GM15510 (cell line): ENCODE measurements around the gene TFB1M.

Experiments
- POLR2A ChIP-seq: IDR thresholded peaks from 3 replicates; pipeline ENCODE4 v1.6.1; 2011; ENCODE audit warnings: borderline replicate concordance; ENCODE audit not compliant: insufficient read length; ENCODE audit errors: extremely low read depth

Gene TFB1M

DNA sequence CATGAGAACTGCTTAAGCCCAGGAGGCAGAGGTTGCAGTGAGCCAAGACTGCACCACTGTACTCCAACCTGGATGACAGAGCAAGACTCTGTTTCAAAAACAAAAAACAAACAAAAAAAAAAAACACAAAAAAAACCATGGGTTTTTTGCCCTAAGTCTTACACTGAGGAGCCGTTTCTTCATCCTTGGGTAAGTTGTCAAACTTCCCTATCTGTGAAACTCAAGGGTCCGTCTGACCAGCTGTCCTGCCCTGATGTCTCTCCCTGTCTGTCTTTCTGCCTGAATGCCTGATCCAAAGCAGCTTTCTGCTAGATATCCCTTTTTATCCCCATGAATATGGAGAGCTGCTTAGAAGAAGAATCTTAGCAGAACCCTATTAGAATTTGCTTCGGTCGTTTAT, 91.8 kb downstream of the TFB1M start:
- TF ChIP-seq POLR2A = no peak

DNA sequence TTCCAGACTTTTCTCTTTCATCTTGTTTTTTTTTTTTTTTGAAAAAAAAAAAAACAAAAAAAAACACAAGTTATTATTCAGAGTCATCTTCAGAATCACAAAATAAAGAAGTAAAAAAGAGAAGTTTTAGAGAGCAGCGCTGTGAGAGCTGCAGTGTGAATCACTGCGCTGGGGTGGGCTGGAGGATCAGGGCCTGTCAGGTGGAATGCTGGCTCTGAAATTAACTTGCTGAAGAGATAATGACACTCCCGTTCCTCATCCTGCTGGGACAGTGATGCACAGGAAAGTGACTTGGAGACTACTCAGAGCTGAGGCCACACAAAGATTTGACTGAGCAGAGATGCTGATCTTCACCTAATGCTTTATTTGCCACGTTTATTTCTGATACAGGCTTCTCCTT, 93.2 kb downstream of the TFB1M start:
- TF ChIP-seq POLR2A = no peak

DNA sequence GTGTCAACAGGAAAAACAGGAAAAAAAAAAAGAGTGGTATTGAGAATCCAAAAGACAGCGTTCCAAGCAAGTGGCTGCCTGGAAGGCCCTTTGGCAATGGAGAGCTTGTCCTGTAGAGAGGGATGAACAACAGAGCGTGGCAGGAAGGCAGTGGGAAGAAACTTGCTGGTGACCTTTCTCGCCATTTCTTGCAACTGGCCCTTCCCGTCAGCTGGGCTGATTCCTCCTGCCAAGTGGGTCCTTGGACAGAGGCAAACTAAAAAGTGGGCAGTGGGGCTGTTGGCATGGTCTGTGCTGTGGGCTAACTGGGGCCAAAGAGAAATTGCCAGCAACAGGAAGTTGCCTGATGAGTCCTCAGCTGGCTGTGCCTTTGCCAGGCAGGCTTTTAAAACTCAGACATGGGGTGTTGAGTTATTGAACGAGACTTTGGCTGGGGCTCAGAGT, 94.4 kb downstream of the TFB1M start:
- TF ChIP-seq POLR2A = no peak

DNA sequence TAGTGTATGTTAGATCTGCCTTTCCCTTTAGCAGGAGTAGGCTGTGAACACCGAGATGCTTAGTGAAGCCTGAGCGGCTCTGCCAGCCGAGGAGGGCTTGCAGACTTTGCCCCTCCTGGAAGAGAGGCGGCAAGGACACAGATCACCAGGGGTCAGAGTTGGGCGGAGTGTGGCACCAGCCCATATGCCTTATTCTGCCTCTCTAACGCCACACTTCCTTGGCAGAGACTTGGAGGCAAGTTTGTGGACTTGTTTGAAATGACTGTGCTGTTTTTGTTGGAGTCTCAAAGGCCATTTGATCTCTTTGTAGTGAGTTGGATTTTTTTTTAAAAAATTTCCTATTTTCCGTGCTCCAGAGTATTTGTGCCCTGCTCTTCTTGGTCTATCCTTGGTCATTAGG, 95.0 kb downstream of the TFB1M start:
- TF ChIP-seq POLR2A = no peak

DNA sequence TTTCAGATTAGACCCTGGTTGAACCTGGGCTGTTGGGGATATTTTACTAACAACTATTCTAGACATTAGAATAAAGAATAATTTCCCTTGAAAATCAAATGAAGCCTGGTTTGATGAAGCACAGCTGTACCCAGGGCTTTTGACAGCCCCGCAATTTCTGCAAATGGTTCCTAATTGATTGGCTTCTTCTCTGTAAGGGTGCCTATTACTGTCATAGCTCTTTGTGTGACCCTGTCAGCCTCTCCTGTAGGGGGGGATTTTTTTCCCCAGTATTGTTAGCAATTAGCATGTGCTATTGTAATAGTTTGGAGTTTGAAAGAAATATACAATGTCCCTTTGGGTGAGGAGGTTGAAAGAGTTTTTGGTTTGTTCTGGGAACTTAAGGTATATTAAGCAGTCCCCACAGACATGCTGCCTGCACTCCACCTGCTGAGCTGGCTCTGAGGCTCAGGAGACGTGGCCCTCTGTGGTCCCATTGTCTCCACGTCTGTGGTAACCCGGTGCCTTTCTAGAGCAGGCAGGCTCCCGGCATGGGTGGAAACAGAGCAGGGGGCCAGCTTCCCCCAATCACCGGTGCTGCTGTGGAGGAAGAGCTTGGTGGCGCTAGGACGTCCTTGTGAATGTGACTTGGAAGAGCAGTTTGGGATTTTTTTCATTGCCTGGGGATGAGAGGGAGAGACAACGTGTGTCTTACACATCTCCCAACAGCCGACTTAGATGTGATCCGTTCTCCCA, 97.8 kb downstream of the TFB1M start:
- TF ChIP-seq POLR2A = no peak

DNA sequence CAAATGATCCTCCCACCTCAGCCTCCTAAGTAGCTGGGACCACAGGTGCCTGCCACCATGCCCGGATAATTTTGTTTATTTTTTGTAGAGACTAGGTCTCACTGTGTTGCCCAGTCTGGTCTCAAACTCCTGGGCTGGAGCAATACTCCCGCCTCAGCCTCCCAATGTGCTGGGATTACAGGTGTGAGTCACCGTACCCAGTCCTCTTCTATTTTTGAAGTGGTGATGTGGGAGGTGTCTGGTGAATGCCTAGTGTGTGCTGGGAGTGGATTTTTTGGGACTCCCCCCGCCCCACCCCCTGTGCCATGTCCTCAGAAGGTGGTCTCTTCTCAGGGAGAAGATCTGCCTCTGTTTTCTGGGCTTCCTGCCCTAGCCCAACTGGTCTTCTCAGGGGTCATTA, 98.4 kb downstream of the TFB1M start:
- TF ChIP-seq POLR2A = no peak

DNA sequence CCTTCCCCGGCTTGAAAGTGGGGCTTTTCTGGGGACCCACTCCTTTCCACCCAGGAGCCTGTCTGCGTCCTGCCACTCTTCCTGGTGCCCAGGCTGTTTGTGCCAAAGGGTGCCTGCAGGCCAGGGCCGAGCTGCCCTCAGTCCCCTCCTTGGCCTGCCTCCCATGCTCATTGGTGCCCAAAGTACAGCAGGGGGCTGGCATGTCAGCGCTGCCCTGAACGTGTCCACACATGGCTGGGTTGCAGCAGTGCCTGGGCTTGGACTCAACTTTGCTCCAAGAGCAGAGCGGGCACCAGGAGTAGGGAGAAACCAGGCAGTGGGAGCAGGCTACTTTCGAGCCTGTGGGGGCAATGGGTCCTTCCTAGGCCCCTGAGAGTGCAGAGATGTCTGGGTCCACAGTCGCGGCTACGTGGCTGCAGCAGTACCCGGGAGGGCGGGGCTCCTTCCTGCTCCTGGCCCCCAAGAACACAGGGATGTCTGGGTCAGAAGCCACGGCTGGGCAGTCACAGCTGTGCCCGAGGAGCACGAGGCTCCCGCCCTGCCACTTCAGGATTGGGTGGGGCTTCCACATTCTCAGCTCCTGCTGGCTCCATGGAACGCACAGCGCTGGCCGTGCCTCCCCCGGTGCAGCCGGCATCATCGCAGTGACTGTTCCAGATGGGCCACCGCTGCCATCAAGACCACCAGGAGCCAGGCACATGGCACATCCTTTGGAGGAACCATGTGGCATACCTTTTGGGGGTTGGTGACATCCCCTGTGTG, 100.5 kb downstream of the TFB1M start:
- no peak for TF ChIP-seq POLR2A

DNA sequence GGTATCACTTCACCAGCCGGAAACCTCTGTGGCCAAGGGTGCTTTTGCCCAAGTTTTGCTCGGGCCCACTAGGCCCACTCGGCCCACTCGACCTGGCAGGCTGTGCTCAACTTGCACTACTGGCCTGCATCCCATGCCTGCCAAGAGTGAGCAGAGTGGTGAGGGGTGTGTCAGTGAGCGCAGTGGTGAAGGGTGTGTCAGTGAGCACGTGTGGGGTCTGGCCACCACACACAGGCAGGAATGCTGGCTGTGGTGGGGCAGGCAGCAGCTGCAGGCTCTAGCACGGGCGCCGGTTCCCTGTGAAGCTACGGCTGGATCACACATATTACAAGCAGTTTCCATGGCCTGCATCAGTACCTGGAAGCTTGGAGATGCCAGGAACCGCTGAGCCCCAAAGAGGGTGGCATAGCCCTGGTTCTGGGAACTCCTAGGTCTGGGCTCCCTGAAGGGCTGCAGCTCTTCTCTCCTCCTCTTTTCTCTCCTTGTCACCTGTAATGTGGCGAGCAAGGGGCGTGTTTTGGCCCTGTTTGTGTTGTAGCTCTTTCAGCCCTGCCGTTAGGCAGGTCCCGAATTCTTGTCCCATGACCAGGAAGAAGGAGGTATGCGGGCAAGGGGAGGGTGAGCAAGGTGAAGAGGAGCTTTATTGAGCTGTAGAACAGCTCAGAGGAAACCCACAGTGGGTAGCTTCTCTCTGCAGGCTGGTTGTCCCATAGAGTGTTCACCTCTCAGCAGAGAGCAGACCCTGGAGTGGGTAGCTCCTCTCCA, 101.5 kb downstream of the TFB1M start:
- no peak for TF ChIP-seq POLR2A

DNA sequence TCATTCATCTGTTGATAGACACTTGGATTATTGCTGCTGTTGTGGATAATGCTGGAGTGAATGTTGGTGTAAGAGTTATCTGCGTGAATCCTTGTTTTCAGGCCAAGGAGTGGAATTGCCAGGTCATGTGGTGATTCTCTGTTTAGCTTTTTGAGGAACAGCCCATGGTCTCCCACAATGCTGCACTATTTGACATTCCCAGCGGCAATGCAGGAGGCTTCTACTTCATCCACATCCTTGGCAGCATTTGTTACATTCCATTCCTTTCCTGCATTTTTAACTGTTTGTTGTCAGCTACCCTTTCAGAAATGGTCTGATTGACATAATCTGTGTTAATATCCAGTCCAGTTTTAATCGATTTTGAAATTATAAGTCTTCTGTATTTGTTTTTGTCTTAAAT, 102.2 kb downstream of the TFB1M start:
- no peak for TF ChIP-seq POLR2A

DNA sequence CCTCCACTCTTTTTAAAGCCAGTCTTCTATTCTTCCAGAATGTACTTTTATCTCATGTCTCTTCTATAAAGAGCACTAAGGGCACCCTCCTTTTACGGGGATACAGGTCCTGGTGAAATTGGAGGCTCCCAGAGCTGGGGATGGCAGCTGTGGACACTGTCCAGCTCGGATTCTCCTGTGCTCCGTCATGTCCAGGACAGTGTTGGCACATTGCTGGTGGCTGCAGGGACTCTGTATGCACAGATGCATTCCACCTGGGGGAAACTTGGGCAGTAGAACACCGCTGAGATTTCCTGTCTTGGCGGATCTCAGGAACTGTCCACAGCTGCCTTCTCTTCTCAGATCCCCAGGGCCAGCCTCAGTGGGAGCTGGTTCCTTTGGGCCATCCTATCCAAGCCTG, 107.1 kb downstream of the TFB1M start:
- TF ChIP-seq POLR2A = no peak
